Stimulated activated CD8-positive, alpha-beta memory T cell treated with anti-CD3 and anti-CD28 coated beads, Interleukin-4, amount 100 ng/mL, for 4 hours (primary cell): ENCODE data around the gene UBXN10.

Experiments used
- DNase-seq, 2 donors: peaks; one replicate each; pipeline ENCODE4 v3.0.0-alpha.2; 2020; ENCODE audit warnings: low read depth in 2 of 2, low spot score in 1 of 2

Gene UBXN10

DNA sequence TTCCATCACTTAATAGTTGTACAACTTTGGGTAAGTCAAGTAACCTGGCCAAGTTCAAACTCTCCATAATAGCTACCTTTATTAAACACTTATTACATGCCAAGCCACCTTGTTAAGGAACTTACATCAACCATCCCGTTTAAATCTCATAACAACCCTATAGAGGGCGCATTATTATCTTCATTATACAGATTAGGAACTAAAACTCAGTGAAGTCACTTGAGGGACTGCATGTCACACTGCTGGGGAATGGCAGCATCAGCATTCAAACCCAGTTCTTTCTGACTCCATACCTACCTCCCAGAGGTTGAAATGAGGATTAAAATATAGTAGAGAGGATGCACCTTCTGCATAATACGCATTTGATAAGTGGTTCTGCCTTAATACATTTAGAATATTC is 47.5 kb downstream of the UBXN10 start:
- no peak for DNase-seq

DNA sequence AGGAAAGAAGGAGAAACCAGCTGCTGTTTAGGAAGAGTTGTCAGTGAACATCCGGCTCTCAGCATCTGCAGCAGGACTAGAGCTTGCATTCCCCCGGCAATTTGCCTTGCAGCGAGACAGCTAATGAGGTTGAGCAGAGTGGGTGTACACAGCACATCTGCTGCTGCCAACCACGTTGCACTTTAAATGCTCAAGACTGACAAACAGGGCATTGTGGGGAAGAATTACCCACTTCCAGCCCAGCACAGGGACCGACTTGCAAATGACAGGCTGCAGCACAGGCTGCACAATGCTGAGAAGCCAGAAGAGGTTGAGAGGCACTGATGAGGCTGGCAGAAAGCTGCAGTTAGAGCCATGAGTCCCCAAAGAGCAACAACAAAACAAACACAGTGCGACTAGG is 48.0 kb downstream of the UBXN10 start:
- DNase-seq, result no peak

DNA sequence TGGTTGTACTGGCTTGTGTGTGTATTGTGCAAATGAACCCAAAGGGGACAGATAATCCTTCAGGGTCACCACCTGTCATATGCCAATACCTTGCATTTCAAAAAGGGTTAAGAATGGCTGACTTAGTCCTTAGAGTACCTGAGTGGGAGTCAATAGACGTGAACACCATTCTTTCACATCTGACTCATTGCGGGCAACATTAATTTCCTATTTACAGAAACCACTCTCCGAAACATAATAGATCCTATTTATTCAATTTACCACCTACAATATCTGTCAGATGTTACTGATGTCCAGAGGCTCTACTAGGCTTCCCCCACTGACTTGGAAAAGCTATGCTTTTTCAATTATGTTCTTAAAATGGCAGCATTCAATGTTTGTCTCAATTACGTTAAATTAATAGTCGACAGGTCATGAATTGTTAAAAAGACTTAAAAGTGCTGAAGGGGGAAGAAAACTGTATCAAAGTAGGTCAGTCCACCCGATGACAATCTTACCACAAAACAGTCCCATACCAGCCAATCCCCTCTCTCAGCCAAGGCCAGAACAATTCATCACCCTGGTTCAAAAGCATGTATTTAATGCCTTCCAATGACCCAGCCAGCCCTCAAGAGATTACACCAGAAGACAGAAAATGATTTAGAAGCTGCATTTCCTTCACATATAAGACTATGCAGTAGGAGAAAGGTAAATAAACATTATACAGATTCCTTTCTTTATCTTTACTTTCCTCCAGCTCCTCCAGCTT is 49.1 kb downstream of the UBXN10 start:
- no peak for DNase-seq

DNA sequence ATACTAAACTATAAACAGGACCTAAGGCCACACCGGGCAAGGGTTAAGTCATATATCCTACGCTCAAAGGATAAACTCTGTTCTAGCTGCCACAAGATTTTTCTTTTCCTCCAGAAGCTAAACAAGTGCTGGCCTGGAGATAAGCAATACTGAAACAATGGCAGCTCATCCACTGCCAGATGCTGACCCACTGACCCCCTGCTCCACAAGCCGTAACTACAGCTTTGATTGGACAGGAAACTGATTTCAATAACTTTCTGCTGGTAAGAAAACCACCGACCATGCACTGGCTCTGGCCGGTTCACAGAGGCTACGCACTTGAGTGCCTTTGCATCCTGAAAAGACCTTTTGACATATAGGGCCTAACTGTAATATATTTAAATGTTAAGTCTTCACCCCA is 51.8 kb downstream of the UBXN10 start:
- DNase-seq, result no peak

DNA sequence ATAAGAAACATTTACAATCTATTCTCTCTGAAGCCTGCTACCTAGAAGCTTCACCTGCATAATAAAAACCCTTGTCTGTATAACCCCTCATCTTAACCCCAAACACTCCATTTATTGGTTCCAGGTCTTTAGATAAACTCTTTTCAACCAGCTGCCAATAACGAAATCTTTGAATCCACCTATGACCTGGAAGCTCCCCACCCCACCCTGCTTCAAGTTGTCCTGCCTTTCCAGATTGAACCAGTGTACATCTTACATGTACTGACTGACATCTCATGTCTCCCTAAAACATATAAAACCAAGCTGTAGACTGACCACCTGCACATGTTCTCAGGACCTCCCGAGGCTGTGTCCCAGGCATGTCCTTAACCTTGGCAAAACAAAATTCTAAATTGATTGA is 54.1 kb downstream of the UBXN10 start:
- no peak for DNase-seq

DNA sequence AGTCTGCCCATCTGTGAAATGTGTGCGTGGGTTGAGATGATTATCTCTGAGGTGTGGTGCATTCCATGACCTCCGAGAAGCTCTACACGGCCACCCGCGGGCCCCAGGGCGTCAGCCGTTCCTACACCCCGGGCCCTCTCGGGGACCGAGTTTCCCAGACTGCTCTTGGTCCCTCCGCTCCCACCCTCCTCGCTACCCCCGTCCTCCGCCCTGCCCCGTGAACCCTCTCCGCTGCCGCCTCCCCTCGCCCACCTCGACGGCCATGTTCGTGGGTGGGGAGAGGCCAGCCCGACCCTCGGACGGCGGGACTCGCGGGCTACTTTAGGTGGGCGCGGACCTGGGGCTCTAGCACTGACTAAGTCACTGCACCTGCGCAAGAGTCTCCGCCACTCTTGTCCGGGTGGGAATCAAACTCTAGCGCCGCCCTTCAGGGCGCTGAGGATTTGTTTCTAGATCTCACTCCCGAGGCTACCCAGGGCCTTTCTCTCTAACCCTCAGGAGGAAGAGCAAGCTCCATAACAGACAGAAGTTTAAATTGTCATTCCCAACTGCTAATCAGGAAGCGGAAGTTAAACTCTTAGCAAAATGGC is 57.1 kb downstream of the UBXN10 start:
- DNase-seq, result no peak
